ENCODE measurements around the gene ZNF680.
"Not testable (repeated sequence)": the region's sequence is repeated elsewhere in the genome, so short reads cannot be mapped to it uniquely, and the experiment has no call there.

The ZNF680 gene

GRCh38 chr7:64554188-64554587, 8.7 kb downstream of the ZNF680 start:
- not testable (repeated sequence) for H3K27ac ChIP-seq (ENCODE audit: low read depth, low read length); H3K4me1 ChIP-seq (ENCODE audit: insufficient read depth, low read length); H3K9ac ChIP-seq (ENCODE audit: low read length); H3K4me3 ChIP-seq (ENCODE audit: low read depth in 1 of 2, low read length in 2 of 2); H3K9me3 ChIP-seq (ENCODE audit: low read length); H3K36me3 ChIP-seq (ENCODE audit: insufficient read depth, low read length); H3K27me3 ChIP-seq (ENCODE audit: control insufficient read depth in 1 of 2, insufficient read depth in 2 of 2, low read length in 2 of 2)

- Histone ChIP-seq H3K9me3 (ENCODE audit: low read length) (no peaks in the 10 kb centered on the region), H3K27me3 (ENCODE audit: control insufficient read depth in 1 of 2, insufficient read depth in 2 of 2, low read length in 2 of 2) (no peaks in the 10 kb centered on the region), H3K4me1 (ENCODE audit: insufficient read depth, low read length) (no peaks in the 10 kb centered on the region), H3K36me3 (ENCODE audit: insufficient read depth, low read length) (peaks cover 9% of the 10 kb centered on the region), H3K27ac (ENCODE audit: low read depth, low read length) (no peak overlapping the region), H3K9ac (ENCODE audit: low read length) (no peak overlapping the region), H3K4me3 (ENCODE audit: low read depth in 1 of 2, low read length in 2 of 2) (no peak overlapping the region)
Observed at GRCh38 chr7:64551375-64552142, 11.3 kb downstream of the ZNF680 start.

GRCh38 chr7:64544010-64544409, 18.9 kb downstream of the ZNF680 start:
- H3K27me3 ChIP-seq (ENCODE audit: control insufficient read depth in 1 of 2, insufficient read depth in 2 of 2, low read length in 2 of 2) = no peaks in the 10 kb centered on the region
- no peak overlapping the region for H3K9ac ChIP-seq (ENCODE audit: low read length)
- no peak overlapping the region for H3K27ac ChIP-seq (ENCODE audit: low read depth, low read length)
- H3K36me3 ChIP-seq (ENCODE audit: insufficient read depth, low read length) = peaks cover 3% of the 10 kb centered on the region
- H3K4me1 ChIP-seq (ENCODE audit: insufficient read depth, low read length) = no peaks in the 10 kb centered on the region
- no peaks in the 10 kb centered on the region for H3K9me3 ChIP-seq (ENCODE audit: low read length)
- H3K4me3 ChIP-seq (ENCODE audit: low read depth in 1 of 2, low read length in 2 of 2) = no peak overlapping the region

GRCh38 chr7:64541438-64542359, 21.2 kb downstream of the ZNF680 start:
- Histone ChIP-seq H3K9ac (ENCODE audit: low read length) (no peak overlapping the region), H3K4me3 (ENCODE audit: low read depth in 1 of 2, low read length in 2 of 2) (no peak overlapping the region), H3K27me3 (ENCODE audit: control insufficient read depth in 1 of 2, insufficient read depth in 2 of 2, low read length in 2 of 2) (no peaks in the 10 kb centered on the region), H3K9me3 (ENCODE audit: low read length) (no peaks in the 10 kb centered on the region), H3K27ac (ENCODE audit: low read depth, low read length) (no peak overlapping the region), H3K4me1 (ENCODE audit: insufficient read depth, low read length) (no peaks in the 10 kb centered on the region), H3K36me3 (ENCODE audit: insufficient read depth, low read length) (no peaks in the 10 kb centered on the region)

GRCh38 chr7:64533756-64534155, 29.1 kb downstream of the ZNF680 start:
- Histone ChIP-seq H3K9ac (ENCODE audit: low read length) (no peak overlapping the region), H3K4me3 (ENCODE audit: low read depth in 1 of 2, low read length in 2 of 2) (no peak overlapping the region), H3K9me3 (ENCODE audit: low read length) (peaks cover 4% of the 10 kb centered on the region), H3K4me1 (ENCODE audit: insufficient read depth, low read length) (no peaks in the 10 kb centered on the region), H3K36me3 (ENCODE audit: insufficient read depth, low read length) (no peaks in the 10 kb centered on the region), H3K27ac (ENCODE audit: low read depth, low read length) (no peak overlapping the region), H3K27me3 (ENCODE audit: control insufficient read depth in 1 of 2, insufficient read depth in 2 of 2, low read length in 2 of 2) (no peaks in the 10 kb centered on the region)

- Histone ChIP-seq H3K36me3 (ENCODE audit: insufficient read depth, low read length) (peaks cover 10% of the 10 kb centered on the region), H3K9ac (ENCODE audit: low read length) (no peak overlapping the region), H3K27ac (ENCODE audit: low read depth, low read length) (no peak overlapping the region), H3K4me3 (ENCODE audit: low read depth in 1 of 2, low read length in 2 of 2) (no peak overlapping the region), H3K4me1 (ENCODE audit: insufficient read depth, low read length) (no peaks in the 10 kb centered on the region), H3K9me3 (ENCODE audit: low read length) (peaks cover 8% of the 10 kb centered on the region), H3K27me3 (ENCODE audit: control insufficient read depth in 1 of 2, insufficient read depth in 2 of 2, low read length in 2 of 2) (no peaks in the 10 kb centered on the region)
Observed at GRCh38 chr7:64528770-64529169, 34.1 kb downstream of the ZNF680 start.

GRCh38 chr7:64521409-64521984, 41.4 kb downstream of the ZNF680 start:
- Histone ChIP-seq H3K27ac (ENCODE audit: low read depth, low read length) (no peak overlapping the region), H3K9me3 (ENCODE audit: low read length) (peaks cover 37% of the 10 kb centered on the region), H3K36me3 (ENCODE audit: insufficient read depth, low read length) (peaks cover 12% of the 10 kb centered on the region), H3K9ac (ENCODE audit: low read length) (no peak overlapping the region), H3K27me3 (ENCODE audit: control insufficient read depth in 1 of 2, insufficient read depth in 2 of 2, low read length in 2 of 2) (no peaks in the 10 kb centered on the region), H3K4me3 (ENCODE audit: low read depth in 1 of 2, low read length in 2 of 2) (no peak overlapping the region), H3K4me1 (ENCODE audit: insufficient read depth, low read length) (no peaks in the 10 kb centered on the region)

- Histone ChIP-seq H3K4me3 (ENCODE audit: low read depth in 1 of 2, low read length in 2 of 2) (no peak overlapping the region), H3K27ac (ENCODE audit: low read depth, low read length) (no peak overlapping the region)
Observed at GRCh38 chr7:64516451-64516850, 46.4 kb downstream of the ZNF680 start.

GRCh38 chr7:64515781-64516180, 47.1 kb downstream of the ZNF680 start:
- no peak overlapping the region for H3K4me3 ChIP-seq (ENCODE audit: low read depth in 1 of 2, low read length in 2 of 2)
- no peak overlapping the region for H3K27ac ChIP-seq (ENCODE audit: low read depth, low read length)
- no peaks in the 10 kb centered on the region for H3K36me3 ChIP-seq (ENCODE audit: insufficient read depth, low read length)
- H3K9me3 ChIP-seq (ENCODE audit: low read length) = peaks cover 19% of the 10 kb centered on the region
- H3K9ac ChIP-seq (ENCODE audit: low read length) = no peak overlapping the region
- peaks cover 10% of the 10 kb centered on the region for H3K4me1 ChIP-seq (ENCODE audit: insufficient read depth, low read length)
- no peaks in the 10 kb centered on the region for H3K27me3 ChIP-seq (ENCODE audit: control insufficient read depth in 1 of 2, insufficient read depth in 2 of 2, low read length in 2 of 2)

More at GRCh38 chr7:64516451-64516850, 46.4 kb downstream of the ZNF680 start:
- Histone ChIP-seq H3K27me3 (ENCODE audit: control insufficient read depth in 1 of 2, insufficient read depth in 2 of 2, low read length in 2 of 2) (no peaks in the 10 kb centered on the region), H3K9me3 (ENCODE audit: low read length) (peaks cover 25% of the 10 kb centered on the region), H3K9ac (ENCODE audit: low read length) (no peak overlapping the region), H3K36me3 (ENCODE audit: insufficient read depth, low read length) (peaks cover 6% of the 10 kb centered on the region), H3K4me1 (ENCODE audit: insufficient read depth, low read length) (peaks cover 10% of the 10 kb centered on the region)

GRCh38 chr7:64515330-64515729, 47.5 kb downstream of the ZNF680 start:
- Histone ChIP-seq H3K4me3 (ENCODE audit: low read depth in 1 of 2, low read length in 2 of 2) (no peak overlapping the region), H3K27me3 (ENCODE audit: control insufficient read depth in 1 of 2, insufficient read depth in 2 of 2, low read length in 2 of 2) (no peaks in the 10 kb centered on the region), H3K9me3 (ENCODE audit: low read length) (peaks cover 14% of the 10 kb centered on the region), H3K9ac (ENCODE audit: low read length) (no peak overlapping the region), H3K27ac (ENCODE audit: low read depth, low read length) (no peak overlapping the region), H3K4me1 (ENCODE audit: insufficient read depth, low read length) (peaks cover 10% of the 10 kb centered on the region), H3K36me3 (ENCODE audit: insufficient read depth, low read length) (no peaks in the 10 kb centered on the region)

GRCh38 chr7:64509583-64509982, 53.3 kb downstream of the ZNF680 start:
- H3K9ac ChIP-seq (ENCODE audit: low read length) = no peak overlapping the region
- H3K27ac ChIP-seq (ENCODE audit: low read depth, low read length) = no peak overlapping the region
- peaks cover 9% of the 10 kb centered on the region for H3K9me3 ChIP-seq (ENCODE audit: low read length)
- H3K27me3 ChIP-seq (ENCODE audit: control insufficient read depth in 1 of 2, insufficient read depth in 2 of 2, low read length in 2 of 2) = no peaks in the 10 kb centered on the region
- peaks cover 4% of the 10 kb centered on the region for H3K36me3 ChIP-seq (ENCODE audit: insufficient read depth, low read length)
- no peaks in the 10 kb centered on the region for H3K4me1 ChIP-seq (ENCODE audit: insufficient read depth, low read length)
- H3K4me3 ChIP-seq (ENCODE audit: low read depth in 1 of 2, low read length in 2 of 2) = no peak overlapping the region

Measured in muscle layer of colon (tissue), 2 donors.